Lower leg skin (tissue), 4 donors: Measurements from ENCODE around the gene ARL14. TPM values are rescaled to one million over a fixed set of nuclear protein-coding genes. Genes with fewer than 3 reads are reported as not detected.

ENCODE experiments used
- DNase-seq, 2 donors: peaks; one replicate each; pipeline ENCODE4 v3.0.0-alpha.2; 2019; ENCODE audit warnings: low spot score in 2 of 2
- H3K4me3 ChIP-seq: fragments of 200-600 bp; sonication (generic); 2 replicates; pipeline ENCODE4 v1.5.1; 2017; ENCODE audit warnings: mild to moderate bottlenecking, low read depth; ENCODE audit not compliant: poor library complexity, severe bottlenecking
- CTCF ChIP-seq, 3 donors: fragments of 450-650 bp; IDR thresholded peaks; one replicate each; pipeline ENCODE4 v1.5.1; 2016; ENCODE audit warnings: antibody characterized with exemption in 3 of 3, mild to moderate bottlenecking in 3 of 3, moderate library complexity in 2 of 3
- POLR2A ChIP-seq, 2 donors: fragments of 450-650 bp; IDR thresholded peaks; one replicate each; pipeline ENCODE4 v1.6.1; 2016 to 2017; ENCODE audit warnings: antibody characterized with exemption in 2 of 2, mild to moderate bottlenecking in 1 of 2, moderate library complexity in 1 of 2
- WGBS, 2 donors: methylation state at CpG; one replicate each; pipeline ENCODE4 v1.1.5; 2018; 5-methylcytosine and 5-hydroxymethylcytosine counted together
- intact Hi-C: fragments of 100-400 bp; cut with DNase I; formaldehyde crosslinking; loops from one replicate; pipeline ENCODE4 v1.15.0; 2023; ENCODE audit warnings: low total_unique reads
- total RNA-seq, 4 donors: library from RNA; depleted of rRNA; stranded (reverse); fragments of >200 nt; gene quantifications; one replicate each; pipeline ENCODE4 v1.1.0, GENCODE V29; 2016

Gene ARL14
- total RNA-seq, 4 donors from 2014 or later = 0.49 TPM; not detected in 3

- TF ChIP-seq POLR2A (IDR thresholded peaks at IDR 0.05) = no peak
- TF ChIP-seq CTCF (IDR thresholded peaks at IDR 0.05) = no peak
- intact Hi-C loops = no loop called here
- no peak overlapping the region for H3K4me3 ChIP-seq
- no peak for DNase-seq
Observed at GRCh38 chr3:160653512-160653911, 23.4 kb upstream of the ARL14 start.

GRCh38 chr3:160660902-160661301, 16.1 kb upstream of the ARL14 start:
- no peak overlapping the region for H3K4me3 ChIP-seq
- intact Hi-C loops = no loop called here
- no peak for DNase-seq
- TF ChIP-seq CTCF (IDR thresholded peaks at IDR 0.05) (no peak), POLR2A (IDR thresholded peaks at IDR 0.05) (no peak)
- 68 to 71% methylated on average over 5 of the region's 5 CpGs for WGBS, 2 donors

GRCh38 chr3:160661660-160662059, 15.3 kb upstream of the ARL14 start:
- 53 to 57% methylated on average over 1 of the region's 1 CpG for WGBS, 2 donors
- TF ChIP-seq CTCF (IDR thresholded peaks at IDR 0.05) = no peak
- no peak for TF ChIP-seq POLR2A (IDR thresholded peaks at IDR 0.05)
- no peak overlapping the region for H3K4me3 ChIP-seq
- DNase-seq = no peak
- intact Hi-C loops = no loop called here

GRCh38 chr3:160665231-160665630, 11.7 kb upstream of the ARL14 start:
- intact Hi-C loops = no loop called here
- WGBS, 2 donors = 90 to 93% methylated on average over 3 of the region's 3 CpGs
- no peak for TF ChIP-seq POLR2A (IDR thresholded peaks at IDR 0.05)
- no peak for DNase-seq
- no peak overlapping the region for H3K4me3 ChIP-seq

- intact Hi-C loops = no loop called here
- no peak overlapping the region for H3K4me3 ChIP-seq
- WGBS, 2 donors = 58 to 73% methylated on average over 4 of the region's 4 CpGs
- TF ChIP-seq POLR2A (IDR thresholded peaks at IDR 0.05) (no peak), CTCF (IDR thresholded peaks at IDR 0.05) (no peak)
- DNase-seq = no peak
Observed at GRCh38 chr3:160665784-160666526, 11.0 kb upstream of the ARL14 start.

- intact Hi-C loops = no loop called here
- DNase-seq = no peak
- no peak for TF ChIP-seq POLR2A (IDR thresholded peaks at IDR 0.05)
- TF ChIP-seq CTCF (IDR thresholded peaks at IDR 0.05) = no peak
- no peak overlapping the region for H3K4me3 ChIP-seq
Observed at GRCh38 chr3:160667452-160667851, 9.5 kb upstream of the ARL14 start.
